SK-N-SH (cell line): Measurements from ENCODE around the gene ATP8A1.

Experiments used
- CTCF ChIP-seq: fragments of 200-600 bp; sonication (generic); IDR thresholded peaks from 2 replicates; pipeline ENCODE4 v1.6.1; 2017; ENCODE audit warnings: antibody characterized with exemption, mild to moderate bottlenecking, moderate library complexity
- EP300 ChIP-seq, 2 experiments: IDR thresholded peaks; 2 replicates each; pipeline versions ENCODE4 v1.4.0 to v1.6.1; 2012; ENCODE audit warnings: borderline replicate concordance in 1 of 2, low read depth in 1 of 2, low read length in 1 of 2
- EZH2phosphoT487 ChIP-seq: fragments of 200-600 bp; sonication (generic); IDR thresholded peaks from 2 replicates; pipeline ENCODE4 v1.6.1; 2017; ENCODE audit warnings: low read depth, mixed run types, mild to moderate bottlenecking, antibody characterized with exemption, moderate library complexity, borderline replicate concordance
- FOXJ3 ChIP-seq: sonication (generic); formaldehyde crosslinking; IDR thresholded peaks from 2 replicates; pipeline ENCODE4 v1.5.1; 2020; ENCODE audit warnings: mild to moderate bottlenecking, missing genetic modification reagents
- JUND ChIP-seq: IDR thresholded peaks from 2 replicates; pipeline ENCODE4 v1.4.0; 2012
- MEF2A ChIP-seq: IDR thresholded peaks from 2 replicates; pipeline ENCODE4 v1.4.0; 2012; ENCODE audit warnings: low read depth, borderline replicate concordance
- MXI1 ChIP-seq: IDR thresholded peaks from 2 replicates; pipeline ENCODE4 v1.6.1; 2012; ENCODE audit warnings: mild to moderate bottlenecking, low read depth, low read length, improper control_type of control experiment
- POLR2AphosphoS5 ChIP-seq: IDR thresholded peaks from 2 replicates; pipeline ENCODE4 v1.6.1; 2012; ENCODE audit warnings: low read depth, low read length
- RAD21 ChIP-seq: IDR thresholded peaks from 2 replicates; pipeline ENCODE4 v1.6.1; 2012; ENCODE audit warnings: mild to moderate bottlenecking, low read length
- RCOR1 ChIP-seq: fragments of 150-350 bp; IDR thresholded peaks from 2 replicates; pipeline ENCODE4 v1.6.1; 2017; ENCODE audit warnings: antibody characterized with exemption, low read length

- no peak for TF ChIP-seq CTCF
- no peak for TF ChIP-seq RCOR1
- no peak for TF ChIP-seq POLR2AphosphoS5
- TF ChIP-seq MXI1: no peak
- no peak for TF ChIP-seq RAD21
- TF ChIP-seq EZH2phosphoT487: no peak
- no peak for TF ChIP-seq FOXJ3 (CRISPR knock-in tag)
- TF ChIP-seq EP300 (IDR thresholded peaks at IDR 0.05; ENCODE audit: borderline replicate concordance in 1 of 2, low read depth in 1 of 2, low read length in 1 of 2): no peak
- TF ChIP-seq JUND: no peak
- no peak for TF ChIP-seq MEF2A
Measured at GRCh38 chr4:42484630-42485029, 172.3 kb downstream of the ATP8A1 start.
